H1 (cell line): ENCODE data around the gene ATP6V1B1. TPM values are rescaled to one million over a fixed set of nuclear protein-coding genes. Genes with fewer than 3 reads are reported as not detected.

ENCODE experiments used
- BRCA1 ChIP-seq: IDR thresholded peaks from 2 replicates; pipeline ENCODE4 v1.6.1; 2012; ENCODE audit warnings: low read depth, low read length, improper control_type of control experiment
- POU5F1 ChIP-seq: IDR thresholded peaks from 2 replicates; pipeline ENCODE4 v1.6.1; 2011; ENCODE audit warnings: low read depth, mild to moderate bottlenecking, low read length, moderate library complexity
- SAP30 ChIP-seq: fragments of 300-600 bp; sonication (generic); IDR thresholded peaks from 2 replicates; pipeline ENCODE4 v1.7.1; 2012; ENCODE audit warnings: low read length, moderate library complexity, mild to moderate bottlenecking, inconsistent platforms; ENCODE audit not compliant: insufficient read depth, insufficient replicate concordance
- SP1 ChIP-seq: IDR thresholded peaks from 2 replicates; pipeline ENCODE4 v1.6.1; 2011; ENCODE audit warnings: low read depth, low read length
- ZNF274 ChIP-seq: IDR thresholded peaks from 2 replicates; pipeline ENCODE4 v1.7.0; 2012; ENCODE audit warnings: low read length, borderline replicate concordance; ENCODE audit errors: extremely low read depth
- polyA plus RNA-seq, 7 experiments: library from polyadenylated mRNA; depleted of rRNA in 3 of 7; stranded (reverse) in 5 of 7; unstranded in 2 of 7; fragments of >200 nt in 5 of 7; fragments of 200-250 nt in 2 of 7; gene quantifications; 1 replicate in 5 of 7; 2 replicates in 1 of 7; 4 replicates in 1 of 7; pipeline versions ENCODE4 v1.2.1 to v1.2.3, GENCODE V29; 2011 to 2013; ENCODE audit warnings: missing spikeins in 2 of 7, mixed read lengths in 2 of 7
- total RNA-seq: library from RNA; stranded (reverse); fragmentation: NEBNext Ultra II Directional; extraction: Animal tissue kit (Norgen Biotek cat#: 25700); gene quantifications from 2 replicates; pipeline ENCODE4 v1.2.1, GENCODE V29; 2021
- TF ChIP-seq, protein P1 (sequence below): IDR thresholded peaks from 2 replicates; pipeline ENCODE4 v1.6.1; 2012; ENCODE audit warnings: inconsistent platforms

Gene ATP6V1B1
- total and polyA plus RNA-seq, 2 of the 8 experiments (the other 6 are each of a cell fraction or from before 2014, with no cell fraction given), result not detected

GRCh38 chr2:70920367-70920715 is 15.4 kb upstream of the ATP6V1B1 start (continued):
- TF ChIP-seq POU5F1, result no peak
- TF ChIP-seq SP1, result no peak
- TF ChIP-seq, protein P1, sequence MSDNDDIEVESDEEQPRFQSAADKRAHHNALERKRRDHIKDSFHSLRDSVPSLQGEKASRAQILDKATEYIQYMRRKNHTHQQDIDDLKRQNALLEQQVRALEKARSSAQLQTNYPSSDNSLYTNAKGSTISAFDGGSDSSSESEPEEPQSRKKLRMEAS, result no peak
- no peak for TF ChIP-seq BRCA1
- no peak for TF ChIP-seq SAP30
- TF ChIP-seq ZNF274, result no peak
